Peyer's patch (tissue), 4 donors: ENCODE results near the gene OR5V1.

Experiments
- CTCF ChIP-seq, 6 experiments: fragments of 450-650 bp in 4 of 6; fragments of 200-600 bp in 2 of 6; sonication (generic) in 1 of 6; IDR thresholded peaks; one replicate each; pipeline ENCODE4 v1.5.1; 2017 to 2019; ENCODE audit warnings: antibody characterized with exemption in 6 of 6, mild to moderate bottlenecking in 3 of 6, moderate library complexity in 1 of 6
- POLR2A ChIP-seq, 2 donors: fragments of 450-650 bp; IDR thresholded peaks; one replicate each; pipeline ENCODE4 v1.5.1; 2017; ENCODE audit warnings: antibody characterized with exemption in 2 of 2, mild to moderate bottlenecking in 2 of 2, moderate library complexity in 2 of 2

DNA sequence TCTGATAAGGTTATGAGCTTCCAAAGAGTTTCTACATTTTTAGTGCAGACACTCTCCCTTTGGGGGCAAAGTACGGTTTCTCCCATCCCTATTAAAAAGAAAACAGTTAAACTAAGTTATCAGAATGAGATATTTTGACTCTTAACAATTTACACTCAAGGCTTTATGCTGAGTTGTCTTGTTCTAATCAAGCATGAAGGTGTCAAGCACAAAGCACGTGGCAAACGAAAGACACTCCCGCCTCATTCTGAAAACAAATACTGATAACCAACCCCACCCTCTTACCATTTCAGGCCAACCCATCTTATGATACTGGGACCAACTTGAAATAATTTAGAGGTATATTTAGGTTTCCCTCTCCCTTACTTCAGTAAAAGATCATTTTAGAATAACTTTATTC lies 42.9 kb downstream of the OR5V1 start:
- no peak for TF ChIP-seq CTCF (IDR thresholded peaks at IDR 0.05)
- TF ChIP-seq POLR2A (IDR thresholded peaks at IDR 0.05) = no peak
